NCI-H2029 (cell line): Measurements from ENCODE around the gene SLC25A6.
"Not testable (repeated sequence)": the region's sequence is repeated elsewhere in the genome, so short reads cannot be mapped to it uniquely, and the experiment has no call there.

Experiments used
- DNase-seq: peaks from one replicate; lab custom pipeline; 2025; lab: John Stamatoyannopoulos, UW

The SLC25A6 gene

DNA sequence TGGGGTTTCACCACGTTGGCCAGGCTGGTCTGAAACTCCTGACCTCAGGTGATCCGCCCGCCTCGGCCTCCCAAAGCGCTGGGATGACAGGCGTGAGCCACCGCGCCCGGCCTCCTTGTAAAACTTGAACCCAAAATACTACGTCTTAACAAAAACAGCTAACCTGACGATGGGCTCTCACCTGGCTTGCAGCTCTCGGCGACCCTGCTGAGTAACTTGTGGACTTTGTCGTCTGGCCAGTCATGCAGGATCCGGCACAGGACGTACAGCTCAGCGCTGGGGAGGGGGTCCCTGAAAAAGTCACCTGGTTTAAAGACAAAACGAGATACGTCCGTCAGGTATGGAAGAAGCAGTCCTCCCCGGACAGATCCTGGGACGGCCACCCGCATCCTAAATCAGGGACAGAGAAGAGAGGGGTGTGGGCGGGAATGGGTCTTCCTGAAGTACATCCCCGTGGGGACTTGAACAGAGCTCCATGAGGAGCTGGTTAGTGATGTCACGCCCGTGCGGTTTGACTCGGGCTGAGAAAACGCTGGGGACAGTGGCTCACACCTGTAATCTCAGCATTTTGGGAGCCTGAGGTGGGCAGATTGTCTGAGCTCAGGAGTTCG is 20.7 kb upstream of the SLC25A6 start:
- no peak for DNase-seq

DNA sequence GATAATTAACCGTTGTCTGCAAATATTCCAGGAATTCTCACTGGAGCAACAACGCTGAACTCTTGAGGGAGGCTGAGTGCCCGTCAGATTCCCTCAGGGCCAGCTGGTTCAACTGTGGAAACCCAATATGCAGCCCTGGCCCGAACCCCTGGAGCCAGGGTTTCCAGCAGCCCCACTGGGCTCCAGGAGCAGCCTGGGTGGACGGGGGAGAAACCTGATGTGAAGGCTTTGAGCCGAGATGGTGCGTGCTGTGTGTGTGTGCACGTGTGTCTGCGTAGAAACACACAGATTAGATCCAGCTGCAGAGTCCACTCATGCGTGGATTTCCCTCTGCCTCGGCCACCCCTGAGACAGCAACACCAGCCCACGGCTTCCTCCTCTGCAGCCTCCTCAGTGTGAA is 19.4 kb upstream of the SLC25A6 start:
- no peak for DNase-seq

DNA sequence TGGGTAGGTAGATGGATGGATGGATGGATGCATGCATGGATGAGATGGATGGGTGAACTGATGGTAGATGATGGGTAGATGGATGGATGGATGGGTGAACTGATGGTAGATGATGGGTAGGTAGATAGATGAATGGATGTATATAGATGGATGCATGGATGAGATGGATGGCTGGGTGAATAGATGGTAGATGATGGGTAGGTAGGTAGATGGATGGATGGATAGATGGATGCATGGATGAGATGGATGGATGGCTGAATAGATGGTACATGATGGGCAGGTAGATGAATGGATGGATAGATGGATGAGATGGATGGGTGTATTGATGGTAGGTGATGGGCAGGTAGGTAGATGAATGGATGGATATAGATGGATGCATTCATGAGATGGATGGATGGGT is 15.1 kb upstream of the SLC25A6 start:
- DNase-seq = no peak

DNA sequence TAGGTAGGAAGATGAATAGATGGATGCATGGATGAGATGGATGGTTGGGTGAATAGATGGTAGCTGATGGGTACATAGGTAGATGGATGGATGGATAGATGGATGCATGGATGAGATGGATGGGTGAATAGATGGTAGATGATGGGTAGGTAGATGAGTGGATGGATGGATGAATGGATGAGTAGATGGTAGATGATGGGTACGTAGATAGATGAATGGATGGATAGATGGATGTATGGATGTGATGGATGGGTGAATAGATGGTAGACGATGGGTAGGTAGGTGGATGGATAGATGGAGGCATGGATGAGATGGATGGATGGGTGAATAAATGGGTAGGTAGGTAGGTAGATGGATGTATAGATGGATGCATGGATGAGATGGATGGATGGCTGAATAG is 13.9 kb upstream of the SLC25A6 start:
- not testable (repeated sequence) for DNase-seq

DNA sequence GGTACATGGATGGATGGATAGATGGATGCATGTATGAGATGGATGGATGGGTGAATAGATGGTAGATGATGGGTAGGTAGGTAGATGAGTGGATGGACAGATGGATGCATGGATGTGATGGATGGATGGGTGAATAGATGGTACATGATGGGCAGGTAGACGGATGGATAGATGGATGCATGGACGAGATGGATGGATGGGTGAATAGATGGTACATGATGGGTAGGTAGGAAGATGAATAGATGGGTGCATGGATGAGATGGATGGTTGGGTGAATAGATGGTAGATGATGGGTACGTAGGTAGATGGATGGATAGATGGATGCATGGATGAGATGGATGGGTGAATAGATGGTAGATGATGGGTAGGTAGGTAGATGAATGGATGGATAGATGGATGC is 12.0 kb upstream of the SLC25A6 start:
- not testable (repeated sequence) for DNase-seq

DNA sequence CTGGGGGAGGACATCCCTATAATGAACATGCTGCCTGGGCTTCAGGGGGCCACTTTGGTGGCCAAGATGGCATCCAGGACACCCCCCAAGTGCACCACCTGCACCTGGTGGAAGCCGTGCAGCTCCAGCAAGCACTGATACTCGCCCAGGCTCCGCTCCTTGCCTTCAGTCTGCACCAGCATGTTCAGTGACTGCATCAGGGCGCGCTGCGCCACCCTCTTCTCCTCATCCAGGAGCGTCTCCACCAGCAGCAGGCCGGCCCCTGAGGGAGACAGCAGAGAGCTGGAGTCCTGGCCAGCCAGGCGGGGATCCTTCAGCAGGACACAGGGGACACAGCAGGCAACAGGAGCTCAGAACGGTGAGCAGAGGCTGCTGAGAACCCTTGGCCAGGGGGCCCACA is 11.3 kb upstream of the SLC25A6 start:
- DNase-seq = no peak

DNA sequence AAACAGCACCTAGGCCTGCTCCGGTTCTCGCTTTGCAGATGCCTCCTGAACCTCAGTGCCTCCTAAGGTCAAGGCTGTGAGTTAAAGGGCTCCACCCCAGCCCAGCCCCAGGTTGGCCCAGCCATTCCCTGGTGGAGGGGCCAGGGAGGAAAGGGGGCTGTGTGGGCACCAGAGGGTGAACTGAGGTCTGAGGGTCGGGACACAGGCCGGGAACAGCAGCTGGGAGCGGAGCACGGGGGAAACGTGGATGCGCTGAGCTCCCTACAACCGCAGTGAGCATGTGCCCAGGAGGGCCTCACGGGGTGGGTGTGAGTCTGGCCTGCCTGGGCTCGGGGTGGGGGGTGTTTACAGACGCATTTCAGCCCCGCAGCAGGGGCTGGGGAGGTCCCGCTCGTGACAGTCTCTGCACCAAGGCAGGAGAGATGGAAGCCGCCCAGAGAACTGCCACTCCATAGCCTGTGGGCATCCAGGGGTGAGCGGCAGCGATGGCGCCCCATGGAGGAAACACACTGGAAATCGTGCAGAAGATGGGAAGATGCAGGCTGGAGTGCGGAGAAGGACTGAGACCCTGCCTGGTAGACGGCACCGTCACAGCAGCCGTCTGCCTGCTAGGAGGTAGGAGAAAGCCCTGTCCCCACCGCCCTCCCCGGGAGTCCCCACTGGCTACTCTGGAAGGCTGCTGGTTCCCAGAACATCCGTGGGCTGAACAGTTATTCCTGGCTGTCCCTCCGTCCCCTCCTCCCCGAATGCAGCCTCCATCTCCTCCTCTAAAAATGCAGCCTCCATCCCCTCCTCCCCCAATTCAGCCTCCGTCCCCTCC is 9.9 kb upstream of the SLC25A6 start:
- no peak for DNase-seq

DNA sequence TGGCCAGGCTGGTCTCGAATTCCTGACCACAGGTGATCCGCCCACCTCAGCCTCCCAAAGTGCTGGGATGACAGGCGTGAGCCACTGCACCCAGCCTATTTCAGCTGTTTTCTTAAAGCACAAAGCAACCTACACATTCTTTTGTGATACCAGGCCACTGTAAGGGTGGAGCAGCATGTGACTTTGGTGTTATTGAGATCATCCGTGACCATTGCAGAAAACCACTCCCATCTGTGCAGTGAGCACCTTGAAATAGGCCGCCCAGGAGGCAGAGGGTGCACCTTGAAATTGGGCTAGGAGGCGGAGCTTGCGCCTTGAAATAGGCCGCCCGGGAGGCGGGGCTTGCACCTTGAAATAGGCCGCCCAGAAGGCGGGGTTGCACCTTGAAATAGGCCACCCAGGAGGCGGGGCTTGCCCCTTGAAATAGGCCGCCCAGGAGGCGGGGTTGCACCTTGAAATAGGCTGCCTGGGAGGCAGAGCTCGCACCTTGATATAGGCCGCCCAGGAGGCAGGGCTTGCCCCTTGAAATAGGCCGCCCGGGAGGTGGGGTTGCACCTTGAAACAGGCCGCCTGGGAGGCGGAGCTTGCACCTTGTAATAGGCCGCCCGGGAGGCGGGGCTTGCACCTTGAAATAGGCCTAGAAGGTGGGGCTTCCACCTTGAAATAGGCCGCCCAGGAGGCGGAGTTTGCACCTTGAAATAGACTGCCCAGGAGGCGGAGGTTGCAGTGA is 9.0 kb upstream of the SLC25A6 start:
- DNase-seq = no peak

DNA sequence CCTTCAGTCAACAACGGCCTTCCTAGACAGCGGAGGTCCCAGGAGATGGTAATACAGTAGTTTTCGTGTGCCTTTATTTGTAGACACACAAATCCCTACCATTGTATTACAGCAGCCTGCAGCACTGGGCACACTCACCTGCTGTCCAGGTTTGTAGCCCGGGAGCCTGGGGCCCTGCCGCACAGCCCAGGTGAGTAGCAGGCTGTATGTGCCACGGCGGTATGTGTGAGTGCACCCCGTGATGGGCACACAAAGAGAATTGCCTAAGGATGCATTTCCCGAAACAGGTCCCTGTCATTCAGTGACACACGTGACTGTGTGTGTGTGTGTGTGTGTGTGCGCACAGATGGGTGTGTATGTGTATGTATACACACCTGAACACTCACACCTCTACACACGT is 8.1 kb upstream of the SLC25A6 start:
- DNase-seq = no peak

DNA sequence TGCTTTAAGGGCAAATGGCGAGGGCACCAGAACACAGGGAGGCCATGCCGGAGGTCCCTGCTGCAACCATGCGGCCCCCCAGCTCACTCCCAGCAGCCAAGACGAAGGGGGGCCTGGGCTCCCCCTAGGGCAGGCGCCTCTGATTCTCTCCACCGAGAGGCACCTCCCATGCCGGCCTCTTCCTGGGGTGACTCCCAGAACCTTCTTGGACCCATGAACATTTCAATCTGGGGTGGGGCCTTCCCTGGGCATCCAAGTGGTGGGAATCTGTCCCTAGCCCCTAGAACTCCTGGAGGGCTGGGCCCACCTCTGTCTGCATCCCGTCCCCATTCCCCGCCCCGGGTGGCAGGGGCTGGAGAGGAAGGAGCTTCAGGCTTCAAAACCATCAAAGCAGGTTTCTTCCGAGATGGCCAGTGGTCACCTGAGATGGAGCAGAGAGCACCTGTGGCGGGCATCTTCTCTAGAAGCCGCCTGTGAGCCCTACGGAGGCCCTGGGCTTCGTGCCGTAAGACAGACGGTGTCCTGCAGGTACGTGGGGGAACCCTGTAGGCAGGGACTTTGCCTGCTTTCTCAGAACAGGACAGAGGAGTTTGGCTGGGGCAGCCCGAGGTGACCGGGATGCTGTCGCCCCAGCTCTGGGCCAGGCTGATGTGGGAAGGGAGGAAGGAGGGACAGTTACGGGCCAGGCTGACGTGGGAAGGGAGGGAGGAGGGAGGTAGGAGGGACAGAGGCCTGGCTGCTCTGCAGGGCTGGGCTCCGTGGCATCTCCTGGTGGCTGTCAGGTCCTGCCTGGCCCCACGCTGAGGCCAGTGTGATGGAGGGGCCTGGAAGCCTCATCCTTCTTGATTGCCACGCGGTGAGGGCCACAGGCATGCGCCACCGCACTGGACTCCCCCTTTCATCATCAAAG is 6.8 kb upstream of the SLC25A6 start:
- DNase-seq = no peak

DNA sequence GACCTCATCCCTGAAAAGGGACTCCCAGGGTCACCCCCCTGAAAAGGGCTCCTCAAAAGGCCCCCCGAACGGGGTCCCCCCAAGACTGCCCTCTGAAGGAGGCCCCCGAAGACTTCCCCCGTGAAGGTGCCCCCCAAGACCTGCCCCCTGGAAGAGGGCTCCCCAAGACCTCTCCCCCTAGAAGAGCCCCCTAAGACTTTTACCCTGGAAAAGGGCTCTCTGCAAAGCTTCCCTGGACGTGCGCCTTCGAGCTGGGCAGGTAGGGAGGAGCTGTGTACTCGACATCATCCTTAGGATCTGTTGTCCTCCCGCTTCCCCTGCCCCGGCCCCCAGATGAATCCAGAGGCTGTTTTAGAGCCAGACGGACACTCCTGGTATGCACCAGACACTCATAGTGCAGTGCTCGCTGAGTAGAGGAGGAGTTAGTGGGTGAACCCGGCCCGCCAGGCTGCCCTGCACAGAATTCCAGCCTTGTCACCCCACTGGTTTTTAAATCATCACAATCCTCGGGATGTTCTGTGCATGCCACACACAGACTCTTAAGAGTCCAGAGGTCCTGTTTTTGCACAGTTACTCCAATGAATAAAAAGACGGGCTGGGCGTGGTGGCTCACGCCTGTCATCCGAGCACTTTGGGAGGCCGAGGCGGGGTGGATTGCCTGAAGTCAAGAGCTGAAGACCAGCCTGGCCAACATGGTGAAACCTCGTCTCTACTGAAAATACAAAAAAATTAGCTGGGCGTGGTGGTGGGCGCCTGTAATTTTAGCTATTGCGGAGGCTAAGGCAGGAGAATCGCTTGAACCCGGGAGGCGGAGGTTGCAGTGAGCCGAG is 5.7 kb upstream of the SLC25A6 start:
- DNase-seq = no peak

DNA sequence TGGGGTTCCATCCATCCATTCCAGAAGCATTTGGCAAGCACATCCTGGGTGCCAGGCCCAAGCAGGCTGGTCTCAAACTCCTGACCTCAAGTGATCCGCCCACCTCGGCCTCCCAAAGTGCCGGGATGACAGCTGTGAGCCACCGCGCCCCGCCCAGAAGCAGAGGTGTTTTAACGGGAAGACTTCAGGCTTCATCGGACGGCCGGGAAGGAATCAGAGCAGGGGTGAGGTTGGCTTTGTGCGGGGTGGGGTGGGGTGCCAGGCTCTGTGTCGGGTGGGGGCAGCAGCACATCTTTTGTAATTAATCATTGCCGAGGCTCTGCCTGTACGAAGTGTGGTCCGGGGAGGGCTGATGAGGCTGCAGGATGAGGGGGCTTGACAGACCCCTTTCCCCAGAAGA is 5.1 kb upstream of the SLC25A6 start:
- no peak for DNase-seq

DNA sequence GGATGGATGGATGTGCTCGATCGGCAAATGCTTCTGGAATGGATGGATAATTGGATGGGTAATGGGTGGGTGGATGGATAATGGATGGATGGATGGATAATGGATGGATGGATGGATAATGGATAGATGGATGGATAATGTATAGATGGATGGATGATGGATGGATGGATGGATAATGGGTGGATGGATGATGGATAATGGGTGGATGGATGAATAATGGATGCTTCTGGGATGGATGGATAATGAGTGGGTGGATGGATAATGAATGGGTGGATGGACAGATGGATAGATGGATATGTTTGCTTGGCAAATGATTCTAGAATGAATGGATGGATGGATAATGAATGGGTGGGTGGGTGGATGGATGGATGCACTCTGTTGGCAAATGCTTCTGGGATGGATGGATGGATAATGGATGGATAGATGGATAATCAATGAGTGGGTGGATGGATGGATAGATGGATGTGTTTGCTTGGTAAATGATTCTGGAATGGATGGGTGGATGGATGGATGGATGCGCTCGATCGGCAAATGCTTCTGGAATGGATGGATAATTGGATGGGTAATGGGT is 3.8 kb upstream of the SLC25A6 start:
- no peak for DNase-seq

DNA sequence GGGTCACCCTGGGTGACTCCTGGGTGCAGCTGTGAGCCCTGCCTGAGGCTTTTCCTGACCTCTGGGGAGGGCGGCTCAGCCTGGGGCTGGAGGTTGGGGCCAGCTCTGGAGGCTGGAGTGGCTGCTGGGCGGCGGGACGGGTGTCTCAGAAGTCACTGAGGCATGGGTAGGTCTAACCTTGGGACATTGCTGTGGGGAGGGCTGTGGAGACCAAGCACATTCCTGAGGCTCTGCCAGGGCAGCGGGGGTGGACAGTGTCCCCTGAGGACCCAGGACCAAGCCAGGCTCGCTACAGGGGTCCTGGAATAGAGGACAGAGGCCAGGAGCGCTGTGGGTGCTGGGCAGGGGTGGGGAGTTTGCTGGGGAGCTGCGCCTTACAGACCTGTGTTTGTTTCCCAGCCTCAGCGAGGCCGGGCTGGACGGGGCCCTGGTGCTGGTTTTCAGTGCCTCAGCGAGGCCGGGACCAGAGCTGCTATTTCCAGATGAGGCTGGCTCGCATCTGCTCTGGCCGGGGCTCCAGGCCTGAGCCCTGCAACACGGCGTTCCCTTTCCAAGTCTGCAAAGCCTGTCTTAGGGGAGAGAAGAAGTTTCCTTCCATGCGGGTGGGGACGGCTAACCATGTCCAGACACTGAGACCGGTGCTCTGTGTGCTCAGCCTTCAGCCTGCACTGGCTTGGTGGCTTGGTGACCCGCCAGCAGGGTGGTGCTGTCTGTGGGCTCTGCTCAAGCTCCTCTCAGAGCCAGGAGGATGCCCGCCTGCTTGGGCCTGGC is 3.0 kb upstream of the SLC25A6 start:
- DNase-seq = no peak

DNA sequence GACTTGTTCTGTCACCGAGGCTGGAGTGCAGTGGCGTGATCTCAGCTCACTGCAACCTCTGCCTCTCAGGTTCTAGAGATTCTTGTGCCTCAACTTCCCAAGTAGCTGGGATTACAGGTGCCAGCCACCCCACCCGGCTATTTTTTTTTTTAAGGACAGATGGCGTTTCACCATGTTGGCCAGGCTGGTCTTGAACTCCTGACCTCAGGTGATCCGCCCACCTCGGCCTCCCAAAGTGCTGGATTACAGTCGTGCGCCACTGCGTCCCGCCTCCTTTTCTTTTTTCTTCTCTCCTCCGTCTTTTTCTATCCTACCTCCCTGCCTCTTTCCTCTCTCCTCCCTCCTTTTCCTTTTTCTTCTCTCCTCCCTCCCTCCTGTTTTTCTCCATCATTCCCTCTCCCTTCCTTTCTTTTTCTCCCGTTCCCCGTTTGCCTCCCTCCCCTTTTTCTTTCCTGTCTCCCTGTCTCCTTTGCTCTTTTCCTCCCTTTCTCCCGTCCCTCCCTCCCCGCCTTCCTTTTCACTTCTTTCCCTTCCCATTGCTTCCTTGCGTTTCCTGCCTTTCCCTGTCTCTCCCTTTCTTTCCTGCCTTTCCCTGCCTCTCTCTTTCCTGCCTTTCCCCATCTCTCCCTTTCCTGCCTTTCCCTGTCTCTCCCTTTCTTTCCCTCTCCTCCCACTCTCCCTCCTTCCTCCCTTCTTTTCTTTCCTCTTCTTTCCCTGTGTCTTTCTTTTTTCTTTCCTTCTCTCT is 2.1 kb upstream of the SLC25A6 start:
- no peak for DNase-seq

DNA sequence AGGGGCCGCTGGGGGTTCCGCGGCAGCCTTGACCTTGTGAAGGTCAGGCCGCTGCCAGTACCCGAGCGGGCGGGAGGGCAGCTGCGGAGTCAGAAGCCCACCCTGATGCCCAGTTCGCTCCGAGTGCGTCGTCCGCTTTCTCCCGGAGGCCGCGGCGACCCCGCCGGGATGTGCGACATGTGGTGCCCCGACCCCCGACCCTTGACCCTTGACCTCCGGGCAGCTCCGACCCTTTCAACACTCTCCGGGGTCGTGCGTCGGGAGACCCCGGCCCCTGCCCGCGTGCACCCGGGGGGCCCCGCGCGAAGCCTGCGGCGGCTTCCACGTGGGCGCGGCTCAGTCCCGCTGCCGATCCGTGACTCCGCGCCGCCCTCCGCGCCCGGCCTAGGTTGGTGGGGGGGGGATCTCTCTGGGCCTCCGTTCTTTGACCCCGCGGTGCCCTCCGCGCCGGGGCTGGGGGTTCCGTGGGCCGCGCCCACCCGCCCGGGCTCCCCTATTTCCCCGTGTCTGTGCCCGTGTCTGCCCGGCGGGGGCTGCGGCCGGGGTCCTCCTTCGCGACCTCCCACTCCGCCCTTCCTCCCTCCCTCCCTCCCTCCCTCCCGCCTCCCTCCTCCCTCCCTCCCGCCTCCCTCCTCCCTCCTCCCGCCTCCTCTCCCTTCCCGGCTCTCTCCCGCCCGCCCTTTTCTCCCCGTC is 609 bp upstream of the SLC25A6 start:
- no peak for DNase-seq

DNA sequence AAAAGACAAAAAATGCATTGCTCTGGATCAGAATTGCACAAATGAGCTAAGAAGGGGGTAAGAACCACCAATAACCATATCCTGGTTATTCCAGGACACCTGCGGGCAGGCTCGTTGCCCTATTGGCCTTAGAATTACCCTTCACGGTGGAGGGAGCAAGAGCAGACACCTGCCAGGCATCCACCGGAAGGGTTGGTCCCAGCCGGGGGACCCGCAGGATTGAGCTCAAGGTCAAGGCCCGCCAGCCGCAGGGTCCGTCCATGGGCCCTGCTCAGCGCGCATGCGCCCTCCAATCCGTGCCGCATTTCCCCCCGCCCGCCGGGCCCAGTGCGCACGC is 575 bp downstream of the SLC25A6 start:
- DNase-seq = no peak

DNA sequence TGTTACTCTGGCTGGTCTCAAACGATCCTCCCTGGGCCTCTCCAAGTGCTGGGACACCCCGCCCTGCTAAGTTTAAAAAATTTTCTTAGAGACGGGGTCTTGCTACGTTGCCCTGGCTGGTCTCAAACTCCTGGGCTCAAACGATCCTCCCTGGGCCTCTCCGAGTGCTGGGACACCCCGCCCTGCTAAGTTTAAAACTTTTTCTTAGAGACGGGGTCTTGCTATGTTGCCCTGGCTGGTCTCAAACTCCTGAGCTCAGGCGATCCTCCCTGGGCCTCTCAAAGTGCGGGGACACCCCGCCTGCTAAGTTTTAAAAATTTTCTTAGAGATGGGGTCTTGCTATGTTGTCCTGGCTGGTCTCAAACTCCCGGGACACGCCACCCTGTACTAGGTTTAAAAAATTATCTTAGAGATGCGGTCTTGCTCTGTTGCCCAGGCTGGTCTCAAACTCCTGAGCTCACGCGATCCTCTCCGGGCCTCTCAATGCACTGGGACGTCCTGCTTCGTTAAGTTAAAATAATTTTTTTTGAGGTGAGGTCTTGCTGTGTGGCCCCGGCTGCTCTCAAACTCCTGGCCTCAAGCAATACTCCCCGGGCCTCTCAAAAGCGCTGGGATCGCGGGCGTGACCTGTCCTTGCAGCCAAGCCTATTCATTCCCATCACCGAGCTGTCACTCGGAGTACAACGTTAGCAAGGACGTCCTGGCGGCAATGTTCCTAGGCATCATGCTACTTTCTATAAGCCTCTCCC is 1.1 kb downstream of the SLC25A6 start:
- DNase-seq = no peak
